ENCODE data around the gene FLT3. TPM values are rescaled to one million over a fixed set of nuclear protein-coding genes. Genes with fewer than 3 reads are reported as not detected.
"Not testable (repeated sequence)": the region's sequence is repeated elsewhere in the genome, so short reads cannot be mapped to it uniquely, and the experiment has no call there.

Gene FLT3
- under 1 TPM; 0.09 to 0.12 TPM for total RNA-seq

GRCh38 chr13:28100150-28101121 is at the start of gene FLT3:
FLT3 (minus strand) TSS chr13:28100576; CDS start chr13:28100510, 66 bp downstream.
- POLR2A ChIA-PET, result no interaction called here
- no peak within 1 kb of the TSS for H3K27ac Mint-ChIP-seq
- ATAC-seq, result peak; percentile 89
- no peaks in the 10 kb centered on the region for H3K36me3 Mint-ChIP-seq (ENCODE audit: low read depth)
- intact Hi-C loops (cut with DNase I, micrococcal nuclease), result no loop called here
- peak within 1 kb of the TSS; percentile 51 for H3K4me3 Mint-ChIP-seq
- CTCF ChIA-PET, result interaction anchor here (0.6 kb wide), 1 partner anchor 562 kb away, joined by 4 read pairs; no protein-coding TSS in a partner anchor
- H3K9me3 Mint-ChIP-seq (ENCODE audit: low read depth), result no peaks in the 10 kb centered on the region
- peak; percentile 62 for DNase-seq
- peaks cover 43% of the 10 kb centered on the region for H3K27me3 Mint-ChIP-seq
- peaks cover 8% of the 10 kb centered on the region for H3K4me1 Mint-ChIP-seq

GRCh38 chr13:28147495-28147894 is 47.1 kb upstream of the FLT3 start:
- no peaks in the 10 kb centered on the region for H3K9me3 Mint-ChIP-seq (ENCODE audit: low read depth)
- DNase-seq (peak; percentile 17), ATAC-seq (peak; percentile 84)
- CTCF ChIA-PET, result interaction anchor here (0.6 to 1.5 kb wide), 3 partner anchors 9 to 721 kb away, joined by 3 to 7 read pairs (median 6); no protein-coding TSS in a partner anchor
- H3K4me3 Mint-ChIP-seq, result no peak overlapping the region
- POLR2A ChIA-PET, result interaction anchor here (0.5 to 1.6 kb wide), 4 partner anchors 10 to 410 kb away, joined by 3 to 4 read pairs (median 4); partner anchors contain the start of gene PAN3
- H3K36me3 Mint-ChIP-seq (ENCODE audit: low read depth), result peaks cover 12% of the 10 kb centered on the region
- no peaks in the 10 kb centered on the region for H3K27me3 Mint-ChIP-seq
- intact Hi-C loops (cut with DNase I, micrococcal nuclease), result loop anchor here in 1 of 2 experiments (2.0 kb wide), 1 partner anchor 57 kb away; no protein-coding TSS in a partner anchor
- H3K4me1 Mint-ChIP-seq, result peaks cover 52% of the 10 kb centered on the region
- no peak overlapping the region for H3K27ac Mint-ChIP-seq

- no peak for DNase-seq
- ChIA-PET CTCF (interaction anchor here (1.1 to 1.3 kb wide), 3 partner anchors 12 to 46 kb away, joined by 3 read pairs; no protein-coding TSS in a partner anchor), POLR2A (no interaction called here)
- H3K36me3 Mint-ChIP-seq (ENCODE audit: low read depth), result peaks cover 12% of the 10 kb centered on the region
- no peak overlapping the region for H3K27ac Mint-ChIP-seq
- peaks cover 65% of the 10 kb centered on the region for H3K4me1 Mint-ChIP-seq
- ATAC-seq, result no peak
- H3K9me3 Mint-ChIP-seq (ENCODE audit: low read depth), result no peaks in the 10 kb centered on the region
- intact Hi-C loops (cut with DNase I, micrococcal nuclease), result no loop called here
- H3K27me3 Mint-ChIP-seq, result no peaks in the 10 kb centered on the region
- no peak overlapping the region for H3K4me3 Mint-ChIP-seq
Measured at GRCh38 chr13:28145049-28145448, 44.7 kb upstream of the FLT3 start.

- H3K27me3 Mint-ChIP-seq; H3K9me3 Mint-ChIP-seq (ENCODE audit: low read depth); intact Hi-C loops (cut with DNase I, micrococcal nuclease); CTCF ChIA-PET; POLR2A ChIA-PET; DNase-seq; H3K36me3 Mint-ChIP-seq (ENCODE audit: low read depth); ATAC-seq: not testable (repeated sequence)
- H3K4me3 Mint-ChIP-seq, result peak overlapping the region; percentile 39
- peaks cover 46% of the 10 kb centered on the region for H3K4me1 Mint-ChIP-seq
- peak overlapping the region; percentile 28 for H3K27ac Mint-ChIP-seq
Measured at GRCh38 chr13:28141542-28141941, 41.2 kb upstream of the FLT3 start.

- intact Hi-C loops (cut with DNase I, micrococcal nuclease), result no loop called here
- Mint-ChIP-seq H3K4me3 (peak overlapping the region; percentile 95), H3K27me3 (no peaks in the 10 kb centered on the region), H3K36me3 (ENCODE audit: low read depth) (peaks cover 8% of the 10 kb centered on the region), H3K9me3 (ENCODE audit: low read depth) (no peaks in the 10 kb centered on the region), H3K27ac (peak overlapping the region; percentile 93), H3K4me1 (peaks cover 49% of the 10 kb centered on the region)
- CTCF ChIA-PET, result no interaction called here
- DNase-seq (peak; percentile 11), ATAC-seq (no peak)
- POLR2A ChIA-PET, result interaction anchor here (1.4 kb wide), 1 partner anchor 32 kb away, joined by 3 read pairs; no protein-coding TSS in a partner anchor
Measured at GRCh38 chr13:28140433-28141125, 40.2 kb upstream of the FLT3 start.

GRCh38 chr13:28138756-28139470 is 38.5 kb upstream of the FLT3 start:
- Mint-ChIP-seq H3K27ac (peak overlapping the region; percentile 93), H3K4me3 (peak overlapping the region; percentile 95), H3K4me1 (peaks cover 43% of the 10 kb centered on the region), H3K27me3 (no peaks in the 10 kb centered on the region), H3K36me3 (ENCODE audit: low read depth) (peaks cover 5% of the 10 kb centered on the region), H3K9me3 (ENCODE audit: low read depth) (no peaks in the 10 kb centered on the region)
- ATAC-seq, result peak; percentile 77
- peak; percentile 95 for DNase-seq
- ChIA-PET CTCF (no interaction called here), POLR2A (interaction anchor here (1.4 kb wide), 1 partner anchor 34 kb away, joined by 3 read pairs; no protein-coding TSS in a partner anchor)
- intact Hi-C loops (cut with DNase I, micrococcal nuclease), result loop anchor here (1.0 to 10.0 kb wide), 16 partner anchors 66 to 1456 kb away; partner anchors contain the start of genes POLR1D (in 2 of the 2), POMP (in 2 of the 2), SLC46A3 (in 2 of the 2) and GTF3A (in 1 of the 2)

- no peaks in the 10 kb centered on the region for H3K27me3 Mint-ChIP-seq
- DNase-seq (peak; percentile 94), ATAC-seq (peak; percentile 55)
- H3K27ac Mint-ChIP-seq, result peak within 1 kb of the TSS; percentile 94
- peaks cover 5% of the 10 kb centered on the region for H3K36me3 Mint-ChIP-seq (ENCODE audit: low read depth)
- peak within 1 kb of the TSS; percentile 95 for H3K4me3 Mint-ChIP-seq
- H3K9me3 Mint-ChIP-seq (ENCODE audit: low read depth), result no peaks in the 10 kb centered on the region
- H3K4me1 Mint-ChIP-seq, result peaks cover 43% of the 10 kb centered on the region
- POLR2A ChIA-PET, result interaction anchor here (0.6 to 1.0 kb wide), 3 partner anchors 9 to 349 kb away, joined by 3 to 4 read pairs (median 3); no protein-coding TSS in a partner anchor
- CTCF ChIA-PET, result interaction anchor here (0.6 kb wide), 1 partner anchor 101 kb away, joined by 3 read pairs; no protein-coding TSS in a partner anchor
- intact Hi-C loops (cut with DNase I, micrococcal nuclease), result loop anchor here (1.0 to 10.0 kb wide), 11 partner anchors 69 to 1007 kb away; partner anchors contain the start of genes POMP (in 2 of the 2), SLC46A3 (in 2 of the 2), GTF3A (in 1 of the 2) and LNX2 (in 1 of the 2)
Measured at GRCh38 chr13:28138012-28138755, 37.8 kb upstream of the FLT3 start, which contains the start of gene PAN3. PAN3 (plus strand) TSS chr13:28138545; CDS start chr13:28138658, 113 bp downstream.

GRCh38 chr13:28137596-28137995 is 37.2 kb upstream of the FLT3 start:
- DNase-seq, result no peak
- POLR2A ChIA-PET, result interaction anchor here (0.6 to 1.0 kb wide), 3 partner anchors 8 to 348 kb away, joined by 3 to 4 read pairs (median 3); no protein-coding TSS in a partner anchor

GRCh38 chr13:28136916-28137315 is 36.5 kb upstream of the FLT3 start:
- Mint-ChIP-seq H3K36me3 (ENCODE audit: low read depth) (peaks cover 5% of the 10 kb centered on the region), H3K27me3 (no peaks in the 10 kb centered on the region), H3K4me1 (peaks cover 30% of the 10 kb centered on the region), H3K4me3 (peak overlapping the region; percentile 95), H3K27ac (peak overlapping the region; percentile 94), H3K9me3 (ENCODE audit: low read depth) (no peaks in the 10 kb centered on the region)
- CTCF ChIA-PET, result interaction anchor here (0.5 kb wide), 1 partner anchor 266 kb away, joined by 5 read pairs; no protein-coding TSS in a partner anchor
- DNase-seq (peak; percentile 19), ATAC-seq (no peak)
- POLR2A ChIA-PET, result interaction anchor here (0.6 to 0.9 kb wide), 3 partner anchors 9 to 523 kb away, joined by 3 to 4 read pairs (median 3); no protein-coding TSS in a partner anchor
- intact Hi-C loops (cut with DNase I, micrococcal nuclease), result loop anchor here in 1 of 2 experiments (5.0 to 10.0 kb wide), 4 partner anchors 70 to 965 kb away; partner anchors contain the start of genes GTF3A and USP12

More at GRCh38 chr13:28137596-28137995, 37.2 kb upstream of the FLT3 start:
- no peak for ATAC-seq
- peak overlapping the region; percentile 94 for H3K27ac Mint-ChIP-seq
- peaks cover 37% of the 10 kb centered on the region for H3K4me1 Mint-ChIP-seq
- intact Hi-C loops (cut with DNase I, micrococcal nuclease), result loop anchor here in 1 of 2 experiments (5.0 to 10.0 kb wide), 4 partner anchors 70 to 965 kb away; partner anchors contain the start of genes GTF3A and USP12
- no peaks in the 10 kb centered on the region for H3K9me3 Mint-ChIP-seq (ENCODE audit: low read depth)
- peak overlapping the region; percentile 95 for H3K4me3 Mint-ChIP-seq
- peaks cover 5% of the 10 kb centered on the region for H3K36me3 Mint-ChIP-seq (ENCODE audit: low read depth)
- CTCF ChIA-PET, result interaction anchor here (0.5 to 0.6 kb wide), 2 partner anchors 102 to 267 kb away, joined by 3 to 5 read pairs; no protein-coding TSS in a partner anchor
- no peaks in the 10 kb centered on the region for H3K27me3 Mint-ChIP-seq
